SK-N-MC (cell line): ENCODE measurements around the gene PIF1.

ENCODE experiments used
- EZH2 ChIP-seq: fragments of 200-600 bp; sonication (generic); IDR thresholded peaks from one replicate; pipeline ENCODE4 v1.6.1; 2017; ENCODE audit warnings: antibody characterized with exemption
- FOXP2 ChIP-seq: optimal IDR thresholded peaks from 2 replicates; pipeline ENCODE3; 2011; ENCODE audit warnings: mild to moderate bottlenecking, moderate library complexity; ENCODE audit not compliant: insufficient read depth; ENCODE audit errors: extremely low read length, control extremely low read depth
- POLR2AphosphoS5 ChIP-seq: IDR thresholded peaks from 2 replicates; pipeline ENCODE4 v1.6.1; 2012; ENCODE audit warnings: mild to moderate bottlenecking, low read depth, low read length, borderline replicate concordance

- TF ChIP-seq EZH2 (no peak), POLR2AphosphoS5 (no peak), FOXP2 (no peak)
Measured at GRCh38 chr15:64791401-64791800, 34.0 kb downstream of the PIF1 start.
